ENCODE measurements around the gene KDM2B. TPM values are rescaled to one million over a fixed set of nuclear protein-coding genes. Genes with fewer than 3 reads are reported as not detected.

Gene KDM2B
- total RNA-seq: 10.1 TPM

DNA sequence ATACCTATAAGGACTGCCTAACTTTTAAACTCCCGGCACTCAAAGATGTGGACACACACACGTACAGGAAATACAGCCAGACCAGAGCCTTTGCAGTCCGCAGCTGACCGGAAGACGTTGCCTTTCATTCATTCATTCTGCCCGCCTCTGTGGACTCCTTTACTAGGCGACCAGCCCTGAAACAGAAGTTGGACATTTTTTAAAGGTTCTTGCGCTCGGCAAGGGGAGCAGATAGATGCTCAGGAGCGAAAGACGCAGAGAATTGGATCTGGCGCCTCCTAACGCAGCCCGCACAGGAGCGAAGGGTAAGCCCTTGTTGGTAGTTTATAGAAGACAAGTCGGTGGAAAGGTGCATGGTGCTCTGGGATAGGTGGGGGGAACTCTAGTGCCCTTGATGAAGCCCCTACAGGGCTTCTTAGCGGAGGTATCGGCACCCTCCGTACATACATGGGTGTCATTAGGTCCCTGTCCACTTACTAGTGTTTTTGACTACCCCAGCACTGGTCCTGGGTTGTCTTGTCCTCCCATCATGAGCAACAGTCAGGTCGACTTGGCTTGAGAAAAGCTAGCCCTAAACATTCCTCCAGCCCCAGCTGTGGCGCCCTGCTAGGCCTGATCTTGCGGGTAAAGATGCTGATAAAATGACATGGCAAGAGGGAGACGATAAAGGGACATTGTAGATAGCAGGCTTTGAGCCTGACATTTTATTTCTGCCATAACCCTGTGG is at the start of gene KDM2B:
KDM2B (minus strand) TSS at position 65 of the 727 bp plus-strand sequence. CDS start 112 bp downstream, outside the sequence.
- ATAC-seq (peak; percentile 37), DNase-seq (ENCODE audit: low spot score) (no peak)

DNA sequence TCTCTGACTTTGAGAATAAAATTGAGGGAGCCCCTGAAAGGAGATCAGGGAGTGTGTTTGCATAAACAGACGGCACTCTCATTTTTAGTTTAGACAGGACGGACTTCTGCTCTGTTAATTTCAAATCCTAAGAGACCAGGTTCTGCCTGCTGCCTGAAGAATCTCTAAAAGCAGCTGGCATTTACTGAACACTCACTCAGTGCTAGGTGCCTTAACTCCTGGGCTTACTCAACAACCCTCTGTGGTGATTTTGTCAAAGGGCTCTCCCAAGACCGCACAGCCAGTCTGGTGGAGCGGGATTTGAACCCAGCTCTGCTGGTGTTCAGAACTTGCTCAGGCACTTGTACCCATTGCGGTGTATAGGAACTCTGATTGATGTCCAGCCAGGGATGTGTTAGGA is 47.7 kb upstream of the KDM2B start:
- ATAC-seq (no peak), DNase-seq (ENCODE audit: low spot score) (no peak)

DNA sequence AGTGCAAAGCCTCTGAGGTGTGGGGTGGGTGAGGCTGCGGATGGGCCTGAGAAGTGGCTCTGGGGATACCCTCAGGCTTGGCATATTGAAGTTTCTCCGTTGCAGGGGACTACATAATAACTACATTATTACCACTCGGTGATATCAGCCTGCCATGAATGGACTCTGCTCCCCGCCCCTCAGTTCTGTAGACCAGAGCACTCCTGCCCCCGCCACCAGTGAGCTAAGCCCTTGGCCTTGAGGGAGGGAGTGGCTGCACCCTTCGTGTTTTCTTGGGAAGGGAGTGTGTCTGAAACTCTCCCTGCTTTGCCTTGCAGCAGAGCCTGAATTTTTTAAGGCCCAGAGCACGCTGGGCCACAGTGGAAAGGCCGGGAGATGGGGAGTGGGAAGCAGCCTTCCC is 47.2 kb upstream of the KDM2B start:
- no peak for DNase-seq (ENCODE audit: low spot score)
- ATAC-seq: no peak

DNA sequence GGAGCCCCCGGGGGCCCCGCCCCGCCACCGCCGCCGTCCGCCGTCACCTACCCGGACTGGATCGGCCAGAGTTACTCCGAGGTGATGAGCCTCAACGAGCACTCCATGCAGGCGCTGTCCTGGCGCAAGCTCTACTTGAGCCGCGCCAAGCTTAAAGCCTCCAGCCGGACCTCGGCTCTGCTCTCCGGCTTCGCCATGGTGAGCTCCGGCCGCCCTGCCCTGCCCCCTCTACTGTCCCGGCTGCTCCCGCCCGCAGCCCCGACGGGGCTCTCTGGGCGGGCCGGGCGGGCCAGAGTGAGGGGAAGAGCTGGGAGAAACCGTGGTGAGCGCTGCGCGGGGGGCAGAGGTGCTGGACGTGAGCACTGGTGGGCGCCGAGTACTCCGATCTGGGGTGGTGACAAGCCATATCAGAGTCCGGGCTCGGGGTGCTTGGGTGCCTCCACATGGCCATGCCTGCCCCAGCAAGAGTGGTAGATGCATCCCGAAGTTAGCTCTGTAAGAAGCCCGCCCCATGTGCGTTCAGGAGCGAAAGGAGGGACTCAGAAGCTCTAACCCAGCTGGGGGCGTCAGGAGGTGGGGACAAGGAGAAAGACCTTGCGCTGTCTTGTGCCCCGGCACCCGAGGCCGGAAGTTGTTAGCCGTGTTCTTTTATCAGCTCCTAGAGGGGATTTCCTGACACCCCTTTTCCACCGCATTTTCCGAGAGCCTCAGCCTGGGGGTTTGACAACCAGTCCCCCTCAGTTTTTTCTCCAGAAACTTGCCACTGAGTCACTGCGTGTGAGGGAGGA is 46.2 kb upstream of the KDM2B start:
- peak; percentile 67 for DNase-seq (ENCODE audit: low spot score)
- peak; percentile 52 for ATAC-seq

DNA sequence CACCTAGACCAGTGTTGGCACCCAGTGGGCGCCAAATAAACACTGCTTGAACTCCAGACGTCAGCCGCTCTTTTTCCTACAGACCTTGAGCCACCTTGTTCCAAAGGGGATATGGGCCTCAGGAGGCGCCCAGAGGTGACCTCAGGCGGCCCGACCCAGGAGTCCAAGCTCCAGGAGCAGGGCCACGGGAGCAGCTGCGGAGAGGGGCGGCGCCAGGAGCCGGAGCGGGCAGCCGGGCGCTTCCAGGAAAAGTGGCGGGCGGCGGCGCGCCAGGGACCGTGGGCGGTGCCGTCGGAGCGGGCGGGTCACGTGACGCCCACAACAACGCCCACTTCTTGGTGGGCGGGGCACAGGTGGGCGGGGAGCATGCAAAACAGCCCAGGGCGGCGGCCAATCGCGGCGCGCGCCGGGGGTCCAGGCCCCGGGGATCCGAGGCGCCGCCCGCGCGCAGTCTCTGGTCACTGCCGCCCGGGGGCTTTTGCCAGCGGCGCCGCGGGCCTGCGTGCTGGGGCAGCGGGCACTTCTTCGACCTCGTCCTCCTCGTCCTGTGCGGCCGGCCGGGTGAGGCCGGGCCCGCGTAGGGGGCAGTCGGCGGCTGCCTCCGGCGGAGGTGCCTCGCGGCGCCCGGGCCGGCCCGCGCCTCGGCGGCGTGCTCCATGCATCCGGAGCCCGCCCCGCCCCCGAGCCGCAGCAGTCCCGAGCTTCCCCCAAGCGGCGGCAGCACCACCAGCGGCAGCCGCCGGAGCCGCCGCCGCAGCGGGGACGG is 45.4 kb upstream of the KDM2B start, which contains the start of gene ORAI1:
ORAI1 (plus strand) TSS at position 444 of the 766 bp plus-strand sequence.
- peak; percentile 89 for ATAC-seq
- peak; percentile 99 for DNase-seq (ENCODE audit: low spot score)

DNA sequence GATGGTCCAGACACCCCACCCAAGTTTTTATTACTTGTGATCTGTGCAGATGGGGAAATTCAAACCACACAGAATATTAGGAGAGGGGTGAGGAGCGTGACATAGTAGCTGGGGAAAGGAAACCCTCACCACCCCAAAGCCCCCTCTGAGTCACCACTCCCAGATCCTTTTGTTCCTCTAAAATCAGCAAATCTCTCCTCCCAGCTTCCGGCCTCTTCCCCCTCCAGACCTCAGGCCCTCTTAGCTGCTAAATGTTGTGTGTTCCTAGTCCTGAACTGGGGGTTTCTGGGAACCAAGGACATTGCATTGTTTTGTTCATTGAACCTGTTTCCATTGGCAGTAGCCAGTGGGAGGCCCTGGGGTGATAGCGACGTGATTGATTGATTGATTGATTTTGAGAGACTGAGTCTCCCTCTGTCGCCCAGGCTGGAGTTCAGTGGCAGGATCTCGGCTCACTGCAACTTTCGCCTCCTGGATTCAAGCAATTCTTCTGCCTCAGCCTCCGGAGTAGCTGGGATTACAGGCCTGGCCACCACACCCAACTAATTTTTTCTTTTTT is 39.6 kb upstream of the KDM2B start:
- no peak for ATAC-seq
- DNase-seq (ENCODE audit: low spot score): no peak

DNA sequence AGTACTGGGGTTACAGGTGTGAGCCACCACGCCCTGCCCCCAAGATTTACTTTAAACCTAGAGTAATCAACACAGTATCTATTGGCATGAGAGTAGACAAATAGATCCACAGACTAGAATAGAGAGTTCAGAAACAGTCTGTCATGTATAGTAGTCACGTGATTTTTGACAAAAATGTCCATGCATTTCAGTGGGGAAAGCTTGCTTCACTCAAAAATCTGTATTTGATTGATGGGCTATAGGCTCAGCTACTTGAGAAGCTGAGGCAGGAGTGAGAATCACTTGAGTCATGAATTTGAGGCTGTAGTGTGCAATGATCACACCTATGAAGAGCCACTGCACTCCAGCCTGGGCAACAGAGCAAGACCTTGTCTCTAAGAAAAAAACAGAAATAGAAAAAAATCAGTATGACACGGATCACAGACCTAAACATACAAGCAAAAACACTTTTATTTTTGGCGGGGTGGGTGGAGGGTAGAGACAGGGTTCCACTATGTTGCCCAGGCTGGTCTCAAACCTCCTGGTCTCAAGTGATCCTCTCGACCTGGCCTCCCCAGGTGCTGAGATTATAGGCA is 37.9 kb upstream of the KDM2B start:
- no peak for DNase-seq (ENCODE audit: low spot score)
- ATAC-seq: no peak

DNA sequence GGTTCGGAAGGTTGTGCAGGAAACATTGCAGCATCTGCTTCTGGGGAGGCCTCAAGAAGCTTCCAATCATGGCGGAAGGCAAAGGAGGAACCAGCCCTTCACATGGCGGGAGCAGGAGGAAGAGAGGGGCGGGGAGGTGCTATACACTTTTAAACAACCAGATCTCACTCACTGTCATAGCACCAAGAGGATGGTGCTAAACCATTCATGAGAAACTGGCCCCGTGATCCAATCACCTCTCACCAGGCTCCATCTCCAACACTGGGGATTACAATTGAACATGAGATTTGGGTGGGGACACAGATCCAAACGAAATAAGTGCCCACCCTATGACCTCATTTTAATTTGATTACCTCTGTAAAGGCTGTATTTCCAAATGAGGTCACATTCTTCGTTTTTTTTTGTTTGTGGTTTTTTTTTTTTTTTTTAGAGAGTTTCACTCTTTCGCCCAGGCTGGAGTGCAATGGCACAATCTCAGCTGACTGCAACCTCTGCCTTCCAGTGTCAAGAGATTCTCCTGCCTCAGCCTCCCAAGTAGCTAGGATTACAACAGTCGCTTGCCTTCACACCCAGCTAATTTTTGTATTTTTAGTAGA is 34.1 kb upstream of the KDM2B start:
- no peak for ATAC-seq

DNA sequence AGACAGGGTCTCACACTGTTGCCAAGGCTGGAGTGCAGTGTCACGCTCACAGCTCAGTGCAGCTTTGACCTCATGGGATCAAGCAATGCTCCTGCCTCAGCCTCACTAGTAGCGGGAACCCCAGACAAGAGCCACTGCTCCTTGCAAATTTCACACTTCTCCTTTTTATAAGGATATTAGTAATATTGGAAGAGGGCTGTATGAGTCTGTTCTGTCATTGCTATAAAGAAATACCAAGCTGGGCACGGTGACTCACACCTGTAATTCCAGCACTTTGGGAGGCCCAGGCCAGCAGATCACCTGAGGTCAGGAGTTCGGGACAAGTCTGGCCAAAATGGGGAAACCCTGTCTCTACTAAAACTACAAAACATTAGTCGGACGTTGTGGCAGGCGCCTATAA is 32.6 kb upstream of the KDM2B start:
- ATAC-seq: no peak

More for the DNA sequence above, 34.1 kb upstream of the KDM2B start:
- DNase-seq (ENCODE audit: low spot score): no peak

DNA sequence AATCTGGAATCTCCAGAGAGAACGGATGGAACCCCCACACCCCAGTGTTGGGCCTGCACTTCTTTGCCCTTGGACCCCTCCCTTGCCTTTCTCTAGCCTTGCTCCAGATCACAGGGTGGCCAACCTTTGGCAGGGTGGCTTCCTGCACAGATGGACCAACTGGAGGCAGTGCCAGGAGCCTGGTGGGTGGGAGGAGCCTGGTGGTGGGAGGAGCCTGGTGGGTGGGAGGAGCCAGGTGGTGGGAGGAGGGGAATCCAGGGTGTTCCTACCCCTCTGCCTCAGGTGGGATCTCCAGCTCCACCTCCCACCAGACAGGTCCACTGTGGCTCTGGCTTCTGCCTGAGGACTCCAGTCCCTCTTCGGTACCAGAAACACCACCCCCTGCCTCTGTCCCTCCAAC is 30.5 kb upstream of the KDM2B start:
- ATAC-seq (peak; percentile 51), DNase-seq (ENCODE audit: low spot score) (no peak)

More for the DNA sequence above, 32.6 kb upstream of the KDM2B start:
- DNase-seq (ENCODE audit: low spot score): no peak

DNA sequence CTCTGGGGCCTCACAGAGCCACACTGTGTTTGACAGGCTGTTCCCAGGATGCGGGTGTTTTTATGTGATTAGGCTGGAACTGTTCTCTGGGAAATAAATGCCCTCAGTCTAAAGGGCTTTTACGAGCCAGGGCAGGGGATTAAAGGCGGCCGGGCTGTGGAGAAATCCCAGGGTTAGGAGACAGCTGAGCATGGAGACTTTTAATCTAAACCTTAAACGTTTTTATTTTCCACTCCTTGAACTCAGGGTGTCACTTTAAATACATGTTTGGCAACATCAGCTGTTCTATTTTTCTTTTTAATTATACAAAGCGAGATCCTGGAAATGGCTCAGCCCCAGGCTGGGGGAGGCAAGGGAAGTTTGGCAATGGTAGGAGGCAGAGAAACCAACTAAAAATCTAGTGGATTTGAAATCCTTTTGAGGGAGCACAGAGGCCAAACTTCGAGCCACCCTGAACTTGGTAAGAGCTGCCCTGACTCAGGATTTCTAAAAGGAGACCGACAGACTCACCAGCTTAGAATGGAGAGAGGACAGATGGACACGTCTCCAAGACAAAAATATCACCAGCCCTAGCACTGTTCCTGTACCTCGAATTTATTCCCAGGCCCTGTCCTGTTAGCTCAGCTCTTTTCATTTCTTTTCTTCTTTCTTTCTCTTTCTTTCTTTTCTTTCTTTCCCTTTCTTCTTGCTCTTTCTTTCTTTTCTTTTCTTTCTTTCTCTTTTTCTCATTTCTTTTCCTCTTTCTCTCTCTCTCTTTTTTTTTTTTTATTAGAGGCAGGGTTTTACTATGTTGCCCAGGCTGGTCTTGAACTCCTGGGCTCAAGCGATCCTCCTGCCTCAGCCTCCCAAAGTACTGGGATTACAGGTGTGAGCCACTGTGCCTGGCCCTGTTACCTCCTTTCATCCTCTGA is 29.7 kb upstream of the KDM2B start:
- peak; percentile 78 for ATAC-seq
- no peak for DNase-seq (ENCODE audit: low spot score)

DNA sequence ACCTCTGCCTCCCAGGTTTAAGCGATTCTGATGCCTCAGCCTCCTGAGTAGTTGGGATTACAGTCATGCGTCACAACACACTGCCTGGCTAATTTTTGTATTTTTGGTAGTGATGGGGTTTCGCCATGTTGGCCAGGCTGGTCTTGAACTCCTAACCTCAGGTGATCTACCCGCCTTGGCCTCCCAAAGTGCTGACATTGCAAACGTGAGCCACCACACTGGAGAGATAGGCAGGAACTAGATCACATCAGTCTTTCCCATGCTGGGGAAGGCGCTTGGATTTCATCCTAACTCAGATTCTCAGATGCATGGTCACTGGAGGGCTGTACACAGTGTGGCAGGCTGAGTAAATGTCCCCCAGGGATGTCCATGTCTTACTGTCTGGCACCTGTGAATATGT is 27.5 kb upstream of the KDM2B start:
- ATAC-seq (no peak), DNase-seq (ENCODE audit: low spot score) (no peak)

DNA sequence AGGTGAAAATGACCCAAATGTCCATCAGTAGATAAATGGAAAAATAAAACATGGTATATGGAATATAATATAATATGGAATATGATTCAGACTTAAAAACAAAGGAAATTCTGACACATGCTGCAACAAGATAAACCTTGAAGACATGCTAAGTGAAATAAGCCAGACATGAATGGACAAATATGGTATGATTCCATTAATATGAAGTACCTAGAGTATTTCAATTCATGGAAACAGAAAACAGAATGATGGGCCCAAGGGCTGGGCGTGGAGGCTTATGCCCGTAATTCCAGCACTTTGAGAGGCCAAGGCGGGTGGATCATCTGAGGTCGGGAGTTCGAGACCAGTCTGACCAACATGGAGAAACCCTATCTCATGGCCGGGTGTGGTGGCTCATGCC is 22.8 kb upstream of the KDM2B start:
- ATAC-seq (no peak), DNase-seq (ENCODE audit: low spot score) (no peak)

DNA sequence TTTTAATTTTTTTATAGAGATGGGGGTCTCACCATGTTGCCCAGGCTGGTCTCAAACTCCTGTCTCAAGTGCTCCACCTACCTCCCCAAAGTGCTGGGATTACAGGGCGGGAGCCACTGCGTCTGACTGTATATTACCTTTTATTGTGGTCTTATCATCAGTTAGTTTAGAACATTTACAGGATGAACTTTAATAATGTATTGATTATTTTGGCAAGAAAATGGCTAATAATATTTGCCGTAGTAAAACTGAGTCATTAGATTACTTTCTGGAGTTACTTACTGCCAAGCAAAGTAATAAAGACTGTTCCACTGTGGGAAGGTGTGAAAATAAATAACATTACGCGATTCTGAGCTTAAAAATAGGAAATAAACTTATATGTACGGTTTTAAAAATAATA is 21.9 kb upstream of the KDM2B start:
- no peak for DNase-seq (ENCODE audit: low spot score)
- ATAC-seq: no peak

DNA sequence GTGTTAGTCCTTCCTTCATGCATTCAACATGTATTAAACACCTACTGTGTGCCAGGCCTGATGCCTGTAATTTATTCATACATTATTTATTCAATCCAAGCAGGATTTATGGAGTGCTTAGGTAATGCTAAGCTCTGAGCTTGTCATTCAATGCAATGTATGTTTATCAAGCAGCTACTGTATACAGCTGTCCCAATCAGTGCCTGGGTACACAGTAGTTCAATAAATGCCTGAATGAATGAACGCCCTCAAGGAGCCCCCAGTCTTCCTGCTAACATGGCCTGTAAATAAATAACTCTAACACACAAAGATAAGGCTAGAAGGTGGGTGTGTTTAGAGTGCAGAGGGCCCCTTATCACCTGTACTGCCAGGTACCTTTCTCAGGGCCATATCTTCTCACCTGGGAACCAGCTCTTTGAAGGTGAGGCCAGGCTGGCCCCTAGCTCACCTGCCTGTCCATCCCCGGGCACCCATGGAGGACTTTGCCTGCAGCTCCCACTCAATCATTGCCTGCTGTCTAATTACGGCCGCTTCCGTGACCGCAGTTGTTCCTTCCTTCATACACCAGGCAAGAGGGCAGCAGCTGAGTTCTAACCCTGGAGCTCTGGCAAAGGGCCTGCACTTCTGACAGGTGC is 20.0 kb upstream of the KDM2B start:
- no peak for DNase-seq (ENCODE audit: low spot score)
- ATAC-seq: no peak

DNA sequence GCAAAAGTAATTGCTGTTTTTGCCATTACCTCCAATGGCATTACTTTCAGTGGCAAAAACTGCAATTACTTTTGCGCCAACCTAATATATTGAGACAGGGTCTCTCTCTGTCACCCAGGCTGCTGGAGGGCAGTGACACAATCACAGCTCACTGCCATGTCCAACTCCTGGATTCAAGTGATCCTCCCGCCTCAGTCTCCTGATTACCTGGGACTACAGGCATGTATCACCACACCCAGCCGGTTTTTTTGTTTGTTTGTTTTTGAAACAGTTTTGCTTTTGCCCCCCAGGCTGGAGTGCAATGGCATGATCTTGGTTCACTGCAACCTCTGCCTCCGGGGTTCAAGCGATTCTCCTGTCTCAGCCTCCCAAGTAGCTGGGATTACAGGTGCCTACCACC is 15.7 kb upstream of the KDM2B start:
- no peak for ATAC-seq
- DNase-seq (ENCODE audit: low spot score): no peak

DNA sequence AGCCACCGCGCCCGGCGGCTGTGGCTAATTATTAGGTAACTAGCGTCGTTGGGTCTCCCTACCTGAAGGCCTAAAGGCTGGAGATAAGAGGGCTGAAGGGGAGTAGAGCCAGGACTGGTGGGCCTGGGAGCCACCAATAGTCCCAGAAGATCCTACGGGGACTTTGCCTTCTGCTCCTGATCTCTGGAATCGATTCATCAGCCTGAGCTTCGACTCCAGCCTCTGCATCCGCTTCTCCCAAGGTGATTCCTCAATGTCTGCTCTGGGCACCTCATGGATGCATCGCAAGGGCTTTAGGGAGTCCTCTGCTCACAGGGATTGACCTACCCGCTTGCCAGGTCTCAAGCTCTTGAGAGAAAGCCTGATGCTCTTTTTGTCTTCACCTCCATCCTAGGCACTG is 14.7 kb upstream of the KDM2B start:
- no peak for DNase-seq (ENCODE audit: low spot score)
- no peak for ATAC-seq

DNA sequence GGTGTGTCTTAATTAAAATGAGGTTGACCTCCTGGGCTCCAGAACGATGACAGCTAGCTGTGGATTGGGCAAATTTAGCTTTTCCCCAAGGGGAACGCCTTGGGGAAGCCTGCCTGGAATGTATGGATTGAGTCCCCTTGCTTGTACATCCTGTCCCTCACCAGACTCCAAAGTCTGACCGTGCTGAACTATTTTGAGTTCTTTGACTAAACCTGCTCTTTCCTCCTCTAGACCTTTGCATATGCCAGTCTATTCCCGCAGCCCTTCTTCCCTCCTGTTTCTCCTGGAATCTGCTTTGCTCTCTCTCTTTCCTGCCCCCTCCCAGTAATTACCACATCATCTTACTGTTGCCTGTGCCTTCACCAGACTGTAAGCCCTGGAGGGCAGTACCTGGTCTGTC is 11.5 kb upstream of the KDM2B start:
- no peak for DNase-seq (ENCODE audit: low spot score)
- no peak for ATAC-seq
